OCI-LY3 (cell line): ENCODE measurements around the gene RCOR2.

Experiments used
- H2AFZ ChIP-seq: fragments of 200-600, 300-600 bp; shearing (Covaris generic); 2 replicates; pipeline ENCODE4 v1.6.0; 2014; ENCODE audit warnings: antibody characterized with exemption, low read depth, low read length
- H3K27ac ChIP-seq: fragments of 200-600, 300-600 bp; sonication (generic); 2 replicates; pipeline ENCODE4 v1.5.1; 2014; ENCODE audit warnings: mild to moderate bottlenecking, low read length, moderate library complexity, mixed read lengths
- H3K27me3 ChIP-seq: fragments of 200-600, 300-600 bp; sonication (generic); 2 replicates; pipeline ENCODE4 v1.6.1; 2014; ENCODE audit warnings: low read depth, low read length, mixed read lengths
- H3K36me3 ChIP-seq: fragments of 200-600, 300-600 bp; sonication (generic); replicated peaks from 2 replicates; pipeline ENCODE3; 2014; ENCODE audit warnings: low read depth, low read length, mixed read lengths
- H3K4me1 ChIP-seq: fragments of 300-600, 200-600 bp; sonication (generic); 2 replicates; pipeline ENCODE4 v1.6.1; 2014; ENCODE audit warnings: low read length, mixed read lengths
- H3K4me2 ChIP-seq: fragments of 200-600, 300-600 bp; sonication (generic); 2 replicates; pipeline ENCODE4 v1.6.1; 2014; ENCODE audit warnings: low read length, mixed read lengths
- H3K4me3 ChIP-seq: fragments of 300-600, 200-600 bp; sonication (generic); 2 replicates; pipeline ENCODE4 v1.5.1; 2014; ENCODE audit warnings: antibody characterized with exemption, mild to moderate bottlenecking, low read length, moderate library complexity
- H3K79me2 ChIP-seq: fragments of 300-600, 200-600 bp; shearing (Covaris generic); 2 replicates; pipeline ENCODE4 v1.6.1; 2014; ENCODE audit warnings: mild to moderate bottlenecking, low read length, mixed read lengths
- H3K9ac ChIP-seq: fragments of 300-600, 200-600 bp; shearing (Covaris generic); 2 replicates; pipeline ENCODE4 v1.6.0; 2014; ENCODE audit warnings: mild to moderate bottlenecking, low read length, moderate library complexity
- H3K9me3 ChIP-seq: fragments of 200-600, 300-600 bp; shearing (Covaris generic); 2 replicates; pipeline ENCODE4 v1.6.1; 2014; ENCODE audit warnings: low read length, mixed read lengths; ENCODE audit not compliant: insufficient read depth
- H4K20me1 ChIP-seq: fragments of 200-600, 300-600 bp; sonication (generic); 2 replicates; pipeline ENCODE4 v1.6.1; 2016; ENCODE audit warnings: low read length, mixed read lengths; ENCODE audit not compliant: insufficient read depth
- EZH2phosphoT487 ChIP-seq: fragments of 200-600 bp; shearing (Covaris generic); IDR thresholded peaks from 2 replicates; pipeline ENCODE4 v1.6.1; 2018; ENCODE audit warnings: antibody characterized with exemption, mixed run types, low read depth
- TF ChIP-seq, protein P1 (sequence below): fragments of 200-600, 300-600 bp; sonication (generic); IDR thresholded peaks from 2 replicates; pipeline ENCODE4 v1.5.1; 2014; ENCODE audit warnings: antibody characterized with exemption, low read length, low read depth

Gene RCOR2

DNA sequence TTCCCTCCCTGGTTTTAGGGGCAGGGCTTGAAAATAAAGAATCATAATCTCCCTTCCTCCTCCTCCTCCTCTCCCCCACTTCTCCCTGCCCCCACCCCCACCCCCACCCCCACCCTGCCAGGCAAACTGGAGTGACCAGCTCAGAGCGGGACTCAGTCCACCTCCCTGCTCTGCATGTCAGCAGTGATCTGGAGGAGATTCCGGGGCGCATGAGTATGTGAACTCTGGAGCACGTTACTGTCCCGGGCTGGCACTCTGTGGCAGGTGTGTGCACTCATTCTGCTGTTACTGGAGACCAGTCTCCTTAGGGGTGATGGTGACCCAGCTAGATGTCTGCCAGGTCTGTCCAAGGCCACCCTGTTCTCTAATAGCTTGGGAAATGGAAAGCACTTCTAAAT is 44.2 kb downstream of the RCOR2 start:
- TF ChIP-seq EZH2phosphoT487 = no peak
- TF ChIP-seq, protein P1, sequence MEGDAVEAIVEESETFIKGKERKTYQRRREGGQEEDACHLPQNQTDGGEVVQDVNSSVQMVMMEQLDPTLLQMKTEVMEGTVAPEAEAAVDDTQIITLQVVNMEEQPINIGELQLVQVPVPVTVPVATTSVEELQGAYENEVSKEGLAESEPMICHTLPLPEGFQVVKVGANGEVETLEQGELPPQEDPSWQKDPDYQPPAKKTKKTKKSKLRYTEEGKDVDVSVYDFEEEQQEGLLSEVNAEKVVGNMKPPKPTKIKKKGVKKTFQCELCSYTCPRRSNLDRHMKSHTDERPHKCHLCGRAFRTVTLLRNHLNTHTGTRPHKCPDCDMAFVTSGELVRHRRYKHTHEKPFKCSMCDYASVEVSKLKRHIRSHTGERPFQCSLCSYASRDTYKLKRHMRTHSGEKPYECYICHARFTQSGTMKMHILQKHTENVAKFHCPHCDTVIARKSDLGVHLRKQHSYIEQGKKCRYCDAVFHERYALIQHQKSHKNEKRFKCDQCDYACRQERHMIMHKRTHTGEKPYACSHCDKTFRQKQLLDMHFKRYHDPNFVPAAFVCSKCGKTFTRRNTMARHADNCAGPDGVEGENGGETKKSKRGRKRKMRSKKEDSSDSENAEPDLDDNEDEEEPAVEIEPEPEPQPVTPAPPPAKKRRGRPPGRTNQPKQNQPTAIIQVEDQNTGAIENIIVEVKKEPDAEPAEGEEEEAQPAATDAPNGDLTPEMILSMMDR = no peak
- peaks cover 91% of the 10 kb centered on the region for H3K79me2 ChIP-seq
- no peak overlapping the region for H2AFZ ChIP-seq
- H4K20me1 ChIP-seq = peaks cover 89% of the 10 kb centered on the region
- H3K4me2 ChIP-seq = no peak overlapping the region
- no peaks in the 10 kb centered on the region for H3K9me3 ChIP-seq
- H3K4me1 ChIP-seq = peaks cover 30% of the 10 kb centered on the region
- H3K36me3 ChIP-seq = peaks cover 29% of the 10 kb centered on the region
- H3K9ac ChIP-seq = no peak overlapping the region
- H3K4me3 ChIP-seq = no peak overlapping the region
- H3K27ac ChIP-seq = no peak overlapping the region
- no peaks in the 10 kb centered on the region for H3K27me3 ChIP-seq

DNA sequence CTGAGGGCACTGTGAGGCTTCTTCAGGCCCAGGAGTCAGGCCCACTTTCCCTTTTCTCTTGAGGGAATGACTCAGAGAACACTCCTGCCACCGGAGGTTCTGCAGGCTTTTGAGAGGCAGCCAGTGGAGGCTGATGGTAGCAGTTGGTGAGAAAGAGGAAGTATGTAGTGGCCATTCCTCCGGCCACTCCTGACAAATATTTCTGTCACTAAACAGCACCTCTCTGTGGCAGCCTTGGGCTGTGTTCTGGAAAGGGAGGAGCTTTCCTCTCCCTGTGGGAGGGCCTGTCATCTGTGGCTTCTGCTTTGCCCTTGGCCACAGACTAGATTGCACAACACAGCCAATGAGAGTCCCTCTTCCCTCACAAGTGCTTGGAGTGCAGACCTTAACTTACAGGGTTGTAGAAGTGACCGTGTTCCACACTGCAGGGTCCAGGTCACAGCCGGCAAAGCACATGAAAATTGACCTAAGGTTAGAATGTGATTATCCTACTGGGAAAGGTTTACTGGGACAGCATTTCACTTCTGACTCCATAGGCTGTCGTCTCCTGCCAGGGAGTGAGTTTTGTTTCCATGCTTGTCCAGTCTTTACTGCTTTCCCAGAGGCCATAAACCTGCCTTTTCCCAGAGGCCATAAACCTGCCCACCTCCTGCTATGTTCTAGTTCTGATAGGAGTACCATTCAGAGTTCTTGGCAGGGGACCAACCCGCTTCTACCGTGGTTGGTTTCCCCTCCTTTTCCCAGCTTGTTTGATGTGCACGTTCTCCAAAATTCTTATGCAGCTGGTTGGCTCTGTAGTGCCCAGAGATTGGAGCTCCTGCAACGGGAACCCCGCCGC is 44.8 kb downstream of the RCOR2 start:
- Histone ChIP-seq H4K20me1 (peaks cover 89% of the 10 kb centered on the region), H3K9me3 (no peaks in the 10 kb centered on the region), H2AFZ (no peak overlapping the region), H3K4me1 (peaks cover 32% of the 10 kb centered on the region), H3K27me3 (no peaks in the 10 kb centered on the region), H3K27ac (no peak overlapping the region), H3K4me3 (no peak overlapping the region), H3K36me3 (peaks cover 36% of the 10 kb centered on the region), H3K9ac (no peak overlapping the region), H3K79me2 (peaks cover 91% of the 10 kb centered on the region), H3K4me2 (peak overlapping the region; percentile 15; the same call in 1 of the 2 replicates)
- TF ChIP-seq, protein P1 = peak; percentile 22; the same call in 1 of the 2 replicates
- TF ChIP-seq EZH2phosphoT487 = no peak

DNA sequence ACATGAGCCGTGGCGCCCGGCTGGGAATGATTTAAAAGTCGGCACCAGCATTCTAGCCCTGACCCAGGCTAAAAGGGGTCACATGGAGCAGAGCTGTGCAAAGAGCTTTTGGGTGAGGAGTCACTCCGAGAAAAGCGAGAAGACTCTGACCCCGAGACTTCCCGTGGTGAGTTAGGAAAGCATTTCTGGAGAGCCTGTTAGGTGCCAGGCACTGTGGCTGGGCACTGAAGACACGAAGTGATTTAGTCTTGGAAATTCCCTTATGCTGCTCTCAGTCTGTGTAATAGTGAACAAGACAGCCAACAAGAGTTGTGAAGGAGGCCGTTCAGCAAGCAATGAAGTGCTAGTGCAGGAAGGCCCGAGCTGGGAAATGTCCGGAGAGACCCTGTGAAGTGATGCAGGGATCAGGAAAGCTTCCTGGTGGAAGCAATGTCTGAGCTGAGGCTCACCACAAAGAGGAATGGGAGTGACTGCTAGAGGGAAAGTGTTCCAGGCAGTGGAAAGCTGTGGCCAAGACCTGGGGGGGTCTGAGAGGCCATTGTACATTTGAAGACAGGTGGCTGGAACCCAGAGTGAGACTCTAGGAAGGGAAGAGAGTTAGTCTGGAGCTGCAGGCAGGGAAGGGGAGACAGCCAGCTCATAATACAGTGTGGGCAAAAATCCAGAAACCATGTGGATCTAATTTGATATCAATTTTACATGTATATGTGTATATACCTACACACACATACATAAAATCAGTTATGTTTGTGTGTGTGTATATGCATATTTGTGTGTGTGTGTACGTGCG is 46.4 kb downstream of the RCOR2 start:
- Histone ChIP-seq H3K27me3 (no peaks in the 10 kb centered on the region), H3K36me3 (peaks cover 38% of the 10 kb centered on the region), H3K9me3 (no peaks in the 10 kb centered on the region), H3K4me1 (peaks cover 48% of the 10 kb centered on the region), H3K4me3 (peak overlapping the region; percentile 45), H3K9ac (no peak overlapping the region), H2AFZ (no peak overlapping the region), H4K20me1 (peaks cover 90% of the 10 kb centered on the region), H3K4me2 (peak overlapping the region; percentile 78), H3K27ac (peak overlapping the region; percentile 25; the same call in 1 of the 2 replicates), H3K79me2 (peaks cover 91% of the 10 kb centered on the region)
- TF ChIP-seq EZH2phosphoT487 = no peak
- TF ChIP-seq, protein P1 = no peak

DNA sequence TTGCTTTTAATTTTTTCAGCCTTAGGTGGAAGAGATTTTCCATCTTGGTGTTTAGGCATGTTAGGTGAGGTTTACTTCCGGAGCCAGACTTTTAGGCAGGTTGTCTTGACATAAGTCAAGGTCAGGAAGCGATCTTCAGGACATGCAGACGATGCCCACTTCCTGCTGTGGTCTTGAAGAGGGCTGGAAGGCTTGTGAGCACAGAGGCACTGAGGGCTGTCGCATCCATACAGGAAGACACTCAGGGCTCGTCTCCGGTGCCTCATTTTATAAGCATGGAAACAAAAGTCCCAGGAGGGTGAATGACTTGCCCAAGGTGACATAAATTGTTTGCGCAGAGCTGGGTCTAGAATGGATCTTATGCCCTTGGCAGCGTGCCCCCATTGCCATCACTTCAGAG is 47.3 kb downstream of the RCOR2 start:
- H2AFZ ChIP-seq = no peak overlapping the region
- H3K27ac ChIP-seq = no peak overlapping the region
- peaks cover 56% of the 10 kb centered on the region for H3K4me1 ChIP-seq
- no peak for TF ChIP-seq EZH2phosphoT487
- TF ChIP-seq, protein P1 = no peak
- no peak overlapping the region for H3K9ac ChIP-seq
- peaks cover 39% of the 10 kb centered on the region for H3K36me3 ChIP-seq
- peaks cover 94% of the 10 kb centered on the region for H3K79me2 ChIP-seq
- H4K20me1 ChIP-seq = peaks cover 92% of the 10 kb centered on the region
- no peak overlapping the region for H3K4me3 ChIP-seq
- no peaks in the 10 kb centered on the region for H3K9me3 ChIP-seq
- no peaks in the 10 kb centered on the region for H3K27me3 ChIP-seq
- H3K4me2 ChIP-seq = peak overlapping the region; percentile 78; the same call in 1 of the 2 replicates
